ENCODE measurements around the gene PLCB4. TPM values are rescaled to one million over a fixed set of nuclear protein-coding genes. Genes with fewer than 3 reads are reported as not detected.
A peak's percentile ranks its signal among the peaks of the same experiment; 100 is the strongest.

The PLCB4 gene
- total RNA-seq, 1 experiment from 2014 or later, result 14.9 TPM

DNA sequence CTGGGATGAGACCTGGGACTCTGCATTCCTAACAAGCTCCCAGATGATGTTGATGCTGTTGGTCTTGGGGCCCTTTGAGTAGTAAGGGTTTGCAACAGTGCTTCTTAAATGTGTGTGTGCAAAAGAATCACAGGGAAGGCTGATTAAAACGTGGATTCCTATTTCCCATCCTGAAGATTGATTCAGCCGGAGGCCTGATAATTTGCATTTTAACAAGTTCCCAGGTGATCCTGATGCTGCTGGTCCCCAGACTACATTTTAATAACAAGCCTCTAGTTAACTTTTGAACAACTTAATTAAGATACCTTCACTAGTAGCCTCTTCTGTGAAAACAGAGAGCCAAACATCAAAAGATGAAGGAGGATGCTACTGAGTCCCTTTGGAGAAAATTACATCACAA, 289.1 kb downstream of the PLCB4 start:
- intact Hi-C loops (cut with micrococcal nuclease; ENCODE audit: unreplicated experiment), result loop anchor here (2.0 kb wide), 1 partner anchor 289 kb away; the partner anchor contains the start of gene PLCB4
- Histone ChIP-seq H2AFZ (no peak overlapping the region), H3K4me3 (no peak overlapping the region), H3K36me3 (ENCODE audit: low read depth) (no peaks in the 10 kb centered on the region), H3K9me3 (ENCODE audit: insufficient read depth, low read depth) (no peaks in the 10 kb centered on the region), H3F3A (ENCODE audit: insufficient read depth, low read depth) (no peaks in the 10 kb centered on the region), H3K4me2 (no peak overlapping the region), H3K9me2 (ENCODE audit: insufficient read depth) (no peaks in the 10 kb centered on the region), H3K79me2 (ENCODE audit: low read depth) (no peaks in the 10 kb centered on the region), H3K27ac (no peak overlapping the region), H3K4me1 (replicated peaks; ENCODE audit: insufficient read depth) (no peaks in the 10 kb centered on the region), H3K27me3 (ENCODE audit: insufficient read depth, low read depth) (no peaks in the 10 kb centered on the region), H4K20me1 (ENCODE audit: insufficient read depth) (no peaks in the 10 kb centered on the region)
- no TSS peak for BruUV-seq (replicated peaks)
- no peak for TF ChIP-seq EZH2 (IDR thresholded peaks at IDR 0.05; ENCODE audit: low read depth)
- TF ChIP-seq, protein P1, sequence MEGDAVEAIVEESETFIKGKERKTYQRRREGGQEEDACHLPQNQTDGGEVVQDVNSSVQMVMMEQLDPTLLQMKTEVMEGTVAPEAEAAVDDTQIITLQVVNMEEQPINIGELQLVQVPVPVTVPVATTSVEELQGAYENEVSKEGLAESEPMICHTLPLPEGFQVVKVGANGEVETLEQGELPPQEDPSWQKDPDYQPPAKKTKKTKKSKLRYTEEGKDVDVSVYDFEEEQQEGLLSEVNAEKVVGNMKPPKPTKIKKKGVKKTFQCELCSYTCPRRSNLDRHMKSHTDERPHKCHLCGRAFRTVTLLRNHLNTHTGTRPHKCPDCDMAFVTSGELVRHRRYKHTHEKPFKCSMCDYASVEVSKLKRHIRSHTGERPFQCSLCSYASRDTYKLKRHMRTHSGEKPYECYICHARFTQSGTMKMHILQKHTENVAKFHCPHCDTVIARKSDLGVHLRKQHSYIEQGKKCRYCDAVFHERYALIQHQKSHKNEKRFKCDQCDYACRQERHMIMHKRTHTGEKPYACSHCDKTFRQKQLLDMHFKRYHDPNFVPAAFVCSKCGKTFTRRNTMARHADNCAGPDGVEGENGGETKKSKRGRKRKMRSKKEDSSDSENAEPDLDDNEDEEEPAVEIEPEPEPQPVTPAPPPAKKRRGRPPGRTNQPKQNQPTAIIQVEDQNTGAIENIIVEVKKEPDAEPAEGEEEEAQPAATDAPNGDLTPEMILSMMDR (conservative IDR thresholded peaks at IDR 0.05), result no peak
- ChIA-PET POLR2A (ENCODE audit: unreplicated experiment) (no interaction called here), CTCF (no interaction called here)
- DNase-seq, result no peak

DNA sequence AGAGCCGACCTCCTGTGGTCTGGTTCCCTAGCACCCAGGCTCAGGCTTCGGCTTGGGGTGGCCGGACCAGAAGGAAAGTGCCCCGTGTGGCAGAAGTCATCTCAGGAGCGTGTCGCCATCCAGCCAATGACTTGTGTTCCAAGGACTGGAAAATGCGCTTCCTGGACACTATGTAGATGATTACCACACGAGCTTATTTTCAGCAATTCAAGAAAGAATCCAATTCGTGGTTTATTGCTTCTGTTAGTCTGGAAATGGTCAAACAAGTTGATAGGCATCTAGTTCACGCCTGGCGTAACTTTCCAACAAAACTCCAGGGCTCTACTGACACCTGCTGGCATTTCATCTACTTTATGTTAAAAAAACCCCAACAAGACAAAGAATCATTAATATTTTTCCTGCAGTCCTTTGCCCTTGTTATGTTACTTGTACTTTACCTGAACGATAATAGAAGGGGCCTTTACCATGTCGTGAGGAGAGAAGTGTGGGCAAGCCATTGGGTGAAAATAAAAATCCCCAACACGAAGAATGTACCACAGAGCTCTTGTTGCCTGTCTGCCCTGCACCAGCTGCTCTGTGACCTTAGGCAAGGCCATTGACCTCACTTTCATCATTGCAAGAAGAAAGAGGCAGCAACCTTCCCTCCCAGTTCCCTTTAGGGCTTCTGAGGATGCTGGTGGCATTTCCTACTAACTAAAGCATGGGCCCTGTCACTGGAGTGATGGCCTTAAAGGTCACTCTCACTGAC, 290.8 kb downstream of the PLCB4 start:
- H3K79me2 ChIP-seq (ENCODE audit: low read depth), result no peaks in the 10 kb centered on the region
- no peaks in the 10 kb centered on the region for H3K9me3 ChIP-seq (ENCODE audit: insufficient read depth, low read depth)
- peak; percentile 37 to 39 for DNase-seq
- TF ChIP-seq, protein P1 (conservative IDR thresholded peaks at IDR 0.05), result peak; percentile 75
- no peak for TF ChIP-seq EZH2 (IDR thresholded peaks at IDR 0.05; ENCODE audit: low read depth)
- no peaks in the 10 kb centered on the region for H3K36me3 ChIP-seq (ENCODE audit: low read depth)
- no peak overlapping the region for H3K27ac ChIP-seq
- ChIA-PET CTCF (interaction anchor here (0.6 to 0.7 kb wide), 2 partner anchors 459 to 507 kb away, joined by 3 read pairs; no protein-coding TSS in a partner anchor), POLR2A (ENCODE audit: unreplicated experiment) (interaction anchor here (0.6 kb wide), 1 partner anchor 443 kb away, joined by 4 read pairs; no protein-coding TSS in a partner anchor)
- intact Hi-C loops (cut with micrococcal nuclease; ENCODE audit: unreplicated experiment), result loop anchor here (1.0 to 2.0 kb wide), 3 partner anchors 291 to 569 kb away; partner anchors contain the start of gene PLCB4
- no peak overlapping the region for H2AFZ ChIP-seq
- no peak overlapping the region for H3K4me3 ChIP-seq
- no TSS peak for BruUV-seq (replicated peaks)
- H3K9me2 ChIP-seq (ENCODE audit: insufficient read depth), result no peaks in the 10 kb centered on the region
- H3F3A ChIP-seq (ENCODE audit: insufficient read depth, low read depth), result no peaks in the 10 kb centered on the region
- H4K20me1 ChIP-seq (ENCODE audit: insufficient read depth), result no peaks in the 10 kb centered on the region; the same call in 1 of the 2 replicates
- no peak overlapping the region for H3K4me2 ChIP-seq
- H3K4me1 ChIP-seq (replicated peaks; ENCODE audit: insufficient read depth), result no peaks in the 10 kb centered on the region
- H3K27me3 ChIP-seq (ENCODE audit: insufficient read depth, low read depth), result no peaks in the 10 kb centered on the region

DNA sequence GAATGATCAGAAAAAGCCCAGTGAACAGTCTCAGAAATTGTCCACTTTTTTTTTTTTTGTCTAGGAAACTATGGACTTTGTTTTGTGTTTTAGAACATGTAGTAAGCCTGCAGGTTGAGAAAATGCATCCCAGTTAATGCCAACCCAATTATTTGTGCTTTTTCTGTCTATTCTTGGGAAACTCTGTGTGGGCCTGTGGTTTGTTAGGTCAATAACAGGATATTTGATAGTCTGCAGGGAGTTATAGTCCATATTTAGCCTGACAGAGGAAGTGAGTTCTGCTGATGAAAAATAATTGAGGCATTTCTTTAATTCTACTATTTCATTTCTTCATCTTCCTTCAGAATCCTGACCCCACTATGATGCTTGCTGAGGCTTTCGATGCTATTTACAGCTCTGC, 291.5 kb downstream of the PLCB4 start:
- no peak for DNase-seq
- no peaks in the 10 kb centered on the region for H3K4me1 ChIP-seq (replicated peaks; ENCODE audit: insufficient read depth)
- no peak overlapping the region for H3K4me2 ChIP-seq
- ChIA-PET POLR2A (ENCODE audit: unreplicated experiment) (no interaction called here), CTCF (no interaction called here)
- no peaks in the 10 kb centered on the region for H3K9me3 ChIP-seq (ENCODE audit: insufficient read depth, low read depth)
- H3K36me3 ChIP-seq (ENCODE audit: low read depth), result no peaks in the 10 kb centered on the region
- H2AFZ ChIP-seq, result no peak overlapping the region
- TF ChIP-seq, protein P1 (conservative IDR thresholded peaks at IDR 0.05), result no peak
- no peak for TF ChIP-seq EZH2 (IDR thresholded peaks at IDR 0.05; ENCODE audit: low read depth)
- no peak overlapping the region for H3K27ac ChIP-seq
- BruUV-seq (replicated peaks), result no TSS peak
- H3K79me2 ChIP-seq (ENCODE audit: low read depth), result no peaks in the 10 kb centered on the region
- no peaks in the 10 kb centered on the region; the same call in 1 of the 2 replicates for H4K20me1 ChIP-seq (ENCODE audit: insufficient read depth)
- no peaks in the 10 kb centered on the region for H3K27me3 ChIP-seq (ENCODE audit: insufficient read depth, low read depth)
- no peaks in the 10 kb centered on the region for H3F3A ChIP-seq (ENCODE audit: insufficient read depth, low read depth)
- no peaks in the 10 kb centered on the region for H3K9me2 ChIP-seq (ENCODE audit: insufficient read depth)
- no peak overlapping the region for H3K4me3 ChIP-seq
- intact Hi-C loops (cut with micrococcal nuclease; ENCODE audit: unreplicated experiment), result no loop called here

Data from PC-9 (cell line).